HEK293T (cell line): Measurements from ENCODE around the gene MRPL57.

ENCODE experiments used
- NFRKB ChIP-seq: fragments of 450-650 bp; IDR thresholded peaks from 2 replicates; pipeline ENCODE4 v1.6.1; 2016; ENCODE audit warnings: mild to moderate bottlenecking, moderate library complexity
- PKNOX1 ChIP-seq: fragments of 450-650 bp; IDR thresholded peaks from 2 replicates; pipeline ENCODE4 v1.6.1; 2016
- ZNF384 ChIP-seq: fragments of 450-650 bp; IDR thresholded peaks from 2 replicates; pipeline ENCODE4 v1.6.1; 2016

DNA sequence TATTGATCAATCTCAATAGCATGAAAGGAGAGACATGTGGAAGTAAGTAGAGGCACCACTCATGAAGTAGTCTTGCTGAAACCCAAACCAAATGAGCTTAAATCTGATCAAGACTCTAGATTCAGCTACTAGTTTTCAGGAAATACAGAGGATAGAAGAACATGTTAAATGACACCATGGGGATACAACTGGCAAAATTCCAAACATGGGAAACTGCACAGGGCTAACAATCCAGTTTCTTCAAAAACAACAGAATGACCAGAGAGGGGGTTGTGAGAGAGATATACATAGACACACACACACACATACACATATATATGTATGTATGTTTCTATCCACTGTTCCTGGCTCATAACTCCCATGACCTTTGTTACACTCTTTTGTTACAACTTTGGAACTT is 44.8 kb downstream of the MRPL57 start:
- TF ChIP-seq NFRKB = no peak
- TF ChIP-seq ZNF384 = no peak
- TF ChIP-seq PKNOX1 = no peak
